Measurements from ENCODE around the gene TBC1D22A.

DNA sequence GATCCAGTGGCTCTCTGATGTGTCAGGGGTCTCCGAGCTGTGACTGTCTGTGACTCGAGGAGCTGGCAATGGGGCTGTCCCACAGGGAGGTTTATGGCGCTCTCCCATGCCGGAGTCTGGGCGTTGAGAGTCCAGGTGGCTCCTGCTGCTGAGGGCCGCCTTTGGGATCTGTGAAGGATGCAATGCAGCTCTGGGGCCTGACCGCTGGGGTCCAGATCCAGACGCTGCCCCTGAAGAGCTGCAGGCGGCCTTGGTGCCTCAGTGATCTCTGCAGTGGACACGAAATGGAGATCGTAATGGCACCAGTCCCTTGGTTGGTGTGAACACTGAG is 155.3 kb downstream of the TBC1D22A start:
- TF ChIP-seq, protein P1, sequence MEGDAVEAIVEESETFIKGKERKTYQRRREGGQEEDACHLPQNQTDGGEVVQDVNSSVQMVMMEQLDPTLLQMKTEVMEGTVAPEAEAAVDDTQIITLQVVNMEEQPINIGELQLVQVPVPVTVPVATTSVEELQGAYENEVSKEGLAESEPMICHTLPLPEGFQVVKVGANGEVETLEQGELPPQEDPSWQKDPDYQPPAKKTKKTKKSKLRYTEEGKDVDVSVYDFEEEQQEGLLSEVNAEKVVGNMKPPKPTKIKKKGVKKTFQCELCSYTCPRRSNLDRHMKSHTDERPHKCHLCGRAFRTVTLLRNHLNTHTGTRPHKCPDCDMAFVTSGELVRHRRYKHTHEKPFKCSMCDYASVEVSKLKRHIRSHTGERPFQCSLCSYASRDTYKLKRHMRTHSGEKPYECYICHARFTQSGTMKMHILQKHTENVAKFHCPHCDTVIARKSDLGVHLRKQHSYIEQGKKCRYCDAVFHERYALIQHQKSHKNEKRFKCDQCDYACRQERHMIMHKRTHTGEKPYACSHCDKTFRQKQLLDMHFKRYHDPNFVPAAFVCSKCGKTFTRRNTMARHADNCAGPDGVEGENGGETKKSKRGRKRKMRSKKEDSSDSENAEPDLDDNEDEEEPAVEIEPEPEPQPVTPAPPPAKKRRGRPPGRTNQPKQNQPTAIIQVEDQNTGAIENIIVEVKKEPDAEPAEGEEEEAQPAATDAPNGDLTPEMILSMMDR (IDR thresholded peaks at IDR 0.05), result no peak
- TF ChIP-seq POLR2A (IDR thresholded peaks at IDR 0.05) (no peak), EP300 (IDR thresholded peaks at IDR 0.05) (no peak)

All from upper lobe of left lung (tissue), 4 donors.